Type B pancreatic cell (in vitro differentiated cells): Measurements from ENCODE around the gene DRGX. TPM values are rescaled to one million over a fixed set of nuclear protein-coding genes. Genes with fewer than 3 reads are reported as not detected.

Source experiments
- DNase-seq: peaks from one replicate; pipeline ENCODE4 v3.0.0; 2021; ENCODE audit warnings: mixed read lengths; ENCODE audit not compliant: unreplicated experiment; ENCODE audit errors: extremely low spot score
- H3K27ac Mint-ChIP-seq: 2 replicates; pipeline ENCODE4 v1.8.0; 2021; ENCODE audit warnings: mild to moderate bottlenecking, mixed read lengths
- H3K27me3 Mint-ChIP-seq: 2 replicates; pipeline ENCODE4 v1.8.0; 2021; ENCODE audit warnings: mixed read lengths
- H3K36me3 Mint-ChIP-seq: 2 replicates; pipeline ENCODE4 v1.8.0; 2021; ENCODE audit warnings: mixed read lengths
- H3K4me1 Mint-ChIP-seq: one replicate; pipeline ENCODE4 v1.8.0; 2021; ENCODE audit warnings: mixed read lengths; ENCODE audit not compliant: unreplicated experiment
- H3K4me3 Mint-ChIP-seq: 2 replicates; pipeline ENCODE4 v1.8.0; 2021; ENCODE audit warnings: mild to moderate bottlenecking, mixed read lengths
- H3K9me3 Mint-ChIP-seq: 2 replicates; pipeline ENCODE4 v1.8.0; 2021; ENCODE audit warnings: mixed read lengths
- CTCF ChIP-seq: fragments of 200-600 bp; sonication (generic); conservative IDR thresholded peaks from 2 replicates; pipeline ENCODE4 v1.5.0; 2021; ENCODE audit warnings: antibody characterized with exemption, mild to moderate bottlenecking
- total RNA-seq: library from RNA; stranded (reverse); gene quantifications from 2 replicates; pipeline ENCODE4 v1.2.1, GENCODE V29; 2021; ENCODE audit warnings: low replicate concordance

Gene DRGX
- total RNA-seq, 1 donor from 2014 or later, result 0.22 TPM

GRCh38 chr10:49333192-49333591 is 62.7 kb downstream of the DRGX start:
- Mint-ChIP-seq H3K36me3 (no peaks in the 10 kb centered on the region), H3K9me3 (peaks cover 5% of the 10 kb centered on the region), H3K27me3 (peaks cover 23% of the 10 kb centered on the region), H3K4me3 (no peak overlapping the region), H3K27ac (no peak overlapping the region), H3K4me1 (no peaks in the 10 kb centered on the region)
- no peak for DNase-seq
- TF ChIP-seq CTCF, result no peak

GRCh38 chr10:49332768-49333167 is 63.1 kb downstream of the DRGX start:
- Mint-ChIP-seq H3K27ac (no peak overlapping the region), H3K27me3 (peaks cover 22% of the 10 kb centered on the region), H3K9me3 (peaks cover 5% of the 10 kb centered on the region), H3K4me1 (no peaks in the 10 kb centered on the region), H3K36me3 (no peaks in the 10 kb centered on the region), H3K4me3 (no peak overlapping the region)
- DNase-seq, result no peak
- TF ChIP-seq CTCF, result no peak

GRCh38 chr10:49332333-49332732 is 63.6 kb downstream of the DRGX start:
- no peak overlapping the region for H3K4me3 Mint-ChIP-seq
- no peak for DNase-seq
- no peak overlapping the region for H3K27ac Mint-ChIP-seq
- TF ChIP-seq CTCF, result no peak
- peaks cover 5% of the 10 kb centered on the region for H3K9me3 Mint-ChIP-seq
- H3K4me1 Mint-ChIP-seq, result no peaks in the 10 kb centered on the region
- H3K36me3 Mint-ChIP-seq, result no peaks in the 10 kb centered on the region
- peaks cover 17% of the 10 kb centered on the region for H3K27me3 Mint-ChIP-seq

GRCh38 chr10:49331431-49331830 is 64.5 kb downstream of the DRGX start:
- H3K36me3 Mint-ChIP-seq, result no peaks in the 10 kb centered on the region
- H3K27me3 Mint-ChIP-seq, result peaks cover 16% of the 10 kb centered on the region
- TF ChIP-seq CTCF, result no peak
- no peak overlapping the region for H3K27ac Mint-ChIP-seq
- peaks cover 5% of the 10 kb centered on the region for H3K9me3 Mint-ChIP-seq
- H3K4me1 Mint-ChIP-seq, result no peaks in the 10 kb centered on the region
- peak; percentile 25 for DNase-seq
- no peak overlapping the region for H3K4me3 Mint-ChIP-seq

GRCh38 chr10:49330127-49330665 is 65.7 kb downstream of the DRGX start:
- TF ChIP-seq CTCF, result no peak
- Mint-ChIP-seq H3K4me1 (no peaks in the 10 kb centered on the region), H3K36me3 (no peaks in the 10 kb centered on the region), H3K27ac (no peak overlapping the region), H3K4me3 (no peak overlapping the region), H3K9me3 (peaks cover 5% of the 10 kb centered on the region), H3K27me3 (peaks cover 16% of the 10 kb centered on the region)
- DNase-seq, result peak; percentile 24

GRCh38 chr10:49329146-49329505 is 66.8 kb downstream of the DRGX start:
- Mint-ChIP-seq H3K4me3 (no peak overlapping the region), H3K36me3 (no peaks in the 10 kb centered on the region), H3K4me1 (no peaks in the 10 kb centered on the region), H3K27me3 (peaks cover 21% of the 10 kb centered on the region), H3K9me3 (peaks cover 5% of the 10 kb centered on the region), H3K27ac (no peak overlapping the region)
- TF ChIP-seq CTCF, result no peak
- no peak for DNase-seq
